ENCODE measurements around the gene PCCA. TPM values are rescaled to one million over a fixed set of nuclear protein-coding genes. Genes with fewer than 3 reads are reported as not detected.

The PCCA gene
- polyA plus RNA-seq, 1 donor = 20.0 TPM

GRCh38 chr13:100506600-100507422 is 417.9 kb downstream of the PCCA start:
- H3K36me3 ChIP-seq (ENCODE audit: control insufficient read depth, insufficient read depth, low read length) = no peaks in the 10 kb centered on the region
- no peak overlapping the region for H3K27ac ChIP-seq (ENCODE audit: low read length)
- no peaks in the 10 kb centered on the region for H3K9me3 ChIP-seq (ENCODE audit: control insufficient read depth, low read depth, low read length)
- no peak for DNase-seq
- no peaks in the 10 kb centered on the region for H3K27me3 ChIP-seq (ENCODE audit: control insufficient read depth, insufficient read depth, low read length)
- H3K4me1 ChIP-seq (ENCODE audit: control insufficient read depth, insufficient read depth, low read length) = no peaks in the 10 kb centered on the region
- no peak overlapping the region for H3K4me3 ChIP-seq (ENCODE audit: low read length)
- 100% methylated on average over 1 of the region's 9 CpGs for WGBS (ENCODE audit: insufficient coverage, low lambda C conversion rate)

- H3K9me3 ChIP-seq (ENCODE audit: control insufficient read depth, low read depth, low read length) = no peaks in the 10 kb centered on the region
- H3K4me1 ChIP-seq (ENCODE audit: control insufficient read depth, insufficient read depth, low read length) = no peaks in the 10 kb centered on the region
- H3K27ac ChIP-seq (ENCODE audit: low read length) = no peak overlapping the region
- no CpG with 5 or more reads among the region's 6 CpGs for WGBS (ENCODE audit: insufficient coverage, low lambda C conversion rate)
- no peaks in the 10 kb centered on the region for H3K36me3 ChIP-seq (ENCODE audit: control insufficient read depth, insufficient read depth, low read length)
- no peak for DNase-seq
- H3K4me3 ChIP-seq (ENCODE audit: low read length) = no peak overlapping the region
- H3K27me3 ChIP-seq (ENCODE audit: control insufficient read depth, insufficient read depth, low read length) = no peaks in the 10 kb centered on the region
Measured at GRCh38 chr13:100508455-100508854, 419.6 kb downstream of the PCCA start.

GRCh38 chr13:100508996-100509395 is 420.1 kb downstream of the PCCA start:
- H3K27ac ChIP-seq (ENCODE audit: low read length) = no peak overlapping the region
- DNase-seq = no peak
- H3K4me3 ChIP-seq (ENCODE audit: low read length) = no peak overlapping the region
- no peaks in the 10 kb centered on the region for H3K4me1 ChIP-seq (ENCODE audit: control insufficient read depth, insufficient read depth, low read length)
- WGBS (ENCODE audit: insufficient coverage, low lambda C conversion rate) = 100% methylated on average over 4 of the region's 8 CpGs
- H3K36me3 ChIP-seq (ENCODE audit: control insufficient read depth, insufficient read depth, low read length) = no peaks in the 10 kb centered on the region
- H3K27me3 ChIP-seq (ENCODE audit: control insufficient read depth, insufficient read depth, low read length) = no peaks in the 10 kb centered on the region
- H3K9me3 ChIP-seq (ENCODE audit: control insufficient read depth, low read depth, low read length) = no peaks in the 10 kb centered on the region

- H3K27me3 ChIP-seq (ENCODE audit: control insufficient read depth, insufficient read depth, low read length) = no peaks in the 10 kb centered on the region
- 92% methylated on average over 2 of the region's 11 CpGs for WGBS (ENCODE audit: insufficient coverage, low lambda C conversion rate)
- no peak for DNase-seq
- H3K9me3 ChIP-seq (ENCODE audit: control insufficient read depth, low read depth, low read length) = no peaks in the 10 kb centered on the region
- H3K4me1 ChIP-seq (ENCODE audit: control insufficient read depth, insufficient read depth, low read length) = no peaks in the 10 kb centered on the region
- no peak overlapping the region for H3K27ac ChIP-seq (ENCODE audit: low read length)
- no peaks in the 10 kb centered on the region for H3K36me3 ChIP-seq (ENCODE audit: control insufficient read depth, insufficient read depth, low read length)
- H3K4me3 ChIP-seq (ENCODE audit: low read length) = no peak overlapping the region
Measured at GRCh38 chr13:100510208-100510957, 421.5 kb downstream of the PCCA start.

GRCh38 chr13:100511466-100511865 is 422.6 kb downstream of the PCCA start:
- H3K36me3 ChIP-seq (ENCODE audit: control insufficient read depth, insufficient read depth, low read length) = no peaks in the 10 kb centered on the region
- no peak for DNase-seq
- H3K4me1 ChIP-seq (ENCODE audit: control insufficient read depth, insufficient read depth, low read length) = peaks cover 3% of the 10 kb centered on the region
- H3K9me3 ChIP-seq (ENCODE audit: control insufficient read depth, low read depth, low read length) = no peaks in the 10 kb centered on the region
- H3K4me3 ChIP-seq (ENCODE audit: low read length) = no peak overlapping the region
- H3K27ac ChIP-seq (ENCODE audit: low read length) = no peak overlapping the region
- no CpG with 5 or more reads among the region's 7 CpGs for WGBS (ENCODE audit: insufficient coverage, low lambda C conversion rate)
- H3K27me3 ChIP-seq (ENCODE audit: control insufficient read depth, insufficient read depth, low read length) = no peaks in the 10 kb centered on the region

- Histone ChIP-seq H3K4me3 (ENCODE audit: low read length) (no peak overlapping the region), H3K27me3 (ENCODE audit: control insufficient read depth, insufficient read depth, low read length) (no peaks in the 10 kb centered on the region)
Measured at GRCh38 chr13:100512422-100512821, 423.5 kb downstream of the PCCA start.

GRCh38 chr13:100513171-100513570 is 424.3 kb downstream of the PCCA start:
- Histone ChIP-seq H3K36me3 (ENCODE audit: control insufficient read depth, insufficient read depth, low read length) (no peaks in the 10 kb centered on the region), H3K27me3 (ENCODE audit: control insufficient read depth, insufficient read depth, low read length) (no peaks in the 10 kb centered on the region), H3K9me3 (ENCODE audit: control insufficient read depth, low read depth, low read length) (no peaks in the 10 kb centered on the region), H3K27ac (ENCODE audit: low read length) (no peak overlapping the region), H3K4me1 (ENCODE audit: control insufficient read depth, insufficient read depth, low read length) (peaks cover 13% of the 10 kb centered on the region), H3K4me3 (ENCODE audit: low read length) (no peak overlapping the region)
- 65% methylated on average over 2 of the region's 3 CpGs for WGBS (ENCODE audit: insufficient coverage, low lambda C conversion rate)
- DNase-seq = no peak

More at GRCh38 chr13:100512422-100512821, 423.5 kb downstream of the PCCA start:
- Histone ChIP-seq H3K36me3 (ENCODE audit: control insufficient read depth, insufficient read depth, low read length) (no peaks in the 10 kb centered on the region), H3K4me1 (ENCODE audit: control insufficient read depth, insufficient read depth, low read length) (peaks cover 6% of the 10 kb centered on the region), H3K27ac (ENCODE audit: low read length) (no peak overlapping the region), H3K9me3 (ENCODE audit: control insufficient read depth, low read depth, low read length) (no peaks in the 10 kb centered on the region)
- DNase-seq = no peak
- no CpG with 5 or more reads among the region's 9 CpGs for WGBS (ENCODE audit: insufficient coverage, low lambda C conversion rate)

- 74% methylated on average over 4 of the region's 8 CpGs for WGBS (ENCODE audit: insufficient coverage, low lambda C conversion rate)
- no peak overlapping the region for H3K27ac ChIP-seq (ENCODE audit: low read length)
- H3K27me3 ChIP-seq (ENCODE audit: control insufficient read depth, insufficient read depth, low read length) = no peaks in the 10 kb centered on the region
- H3K36me3 ChIP-seq (ENCODE audit: control insufficient read depth, insufficient read depth, low read length) = no peaks in the 10 kb centered on the region
- H3K4me1 ChIP-seq (ENCODE audit: control insufficient read depth, insufficient read depth, low read length) = peaks cover 13% of the 10 kb centered on the region
- H3K4me3 ChIP-seq (ENCODE audit: low read length) = no peak overlapping the region
- no peak for DNase-seq
- H3K9me3 ChIP-seq (ENCODE audit: control insufficient read depth, low read depth, low read length) = no peaks in the 10 kb centered on the region
Measured at GRCh38 chr13:100513987-100514670, 425.2 kb downstream of the PCCA start.

GRCh38 chr13:100514788-100515409 is 426.0 kb downstream of the PCCA start:
- peak; percentile 55 to 64 for DNase-seq
- no peaks in the 10 kb centered on the region for H3K36me3 ChIP-seq (ENCODE audit: control insufficient read depth, insufficient read depth, low read length)
- no peaks in the 10 kb centered on the region for H3K27me3 ChIP-seq (ENCODE audit: control insufficient read depth, insufficient read depth, low read length)
- peaks cover 13% of the 10 kb centered on the region for H3K4me1 ChIP-seq (ENCODE audit: control insufficient read depth, insufficient read depth, low read length)
- WGBS (ENCODE audit: insufficient coverage, low lambda C conversion rate) = 0% methylated on average over 1 of the region's 5 CpGs
- no peaks in the 10 kb centered on the region for H3K9me3 ChIP-seq (ENCODE audit: control insufficient read depth, low read depth, low read length)
- H3K4me3 ChIP-seq (ENCODE audit: low read length) = no peak overlapping the region
- no peak overlapping the region for H3K27ac ChIP-seq (ENCODE audit: low read length)

GRCh38 chr13:100515410-100515800 is 426.5 kb downstream of the PCCA start:
- 82% methylated on average over 4 of the region's 20 CpGs for WGBS (ENCODE audit: insufficient coverage, low lambda C conversion rate)
- H3K27ac ChIP-seq (ENCODE audit: low read length) = no peak overlapping the region
- H3K4me3 ChIP-seq (ENCODE audit: low read length) = no peak overlapping the region
- no peaks in the 10 kb centered on the region for H3K27me3 ChIP-seq (ENCODE audit: control insufficient read depth, insufficient read depth, low read length)
- no peaks in the 10 kb centered on the region for H3K36me3 ChIP-seq (ENCODE audit: control insufficient read depth, insufficient read depth, low read length)
- no peaks in the 10 kb centered on the region for H3K9me3 ChIP-seq (ENCODE audit: control insufficient read depth, low read depth, low read length)
- no peak for DNase-seq
- H3K4me1 ChIP-seq (ENCODE audit: control insufficient read depth, insufficient read depth, low read length) = peaks cover 13% of the 10 kb centered on the region

All from large intestine (tissue), 3 donors.